NCI-H510A treated with DMSO at 0.1 percent for 48 hours (cell line): ENCODE results near the gene NPTX2.

ENCODE experiments used
- DNase-seq: peaks from one replicate; lab custom pipeline; 2025; lab: John Stamatoyannopoulos, UW

Gene NPTX2

GRCh38 chr7:98655611-98656010 lies 38.5 kb downstream of the NPTX2 start:
- no peak for DNase-seq

DNA sequence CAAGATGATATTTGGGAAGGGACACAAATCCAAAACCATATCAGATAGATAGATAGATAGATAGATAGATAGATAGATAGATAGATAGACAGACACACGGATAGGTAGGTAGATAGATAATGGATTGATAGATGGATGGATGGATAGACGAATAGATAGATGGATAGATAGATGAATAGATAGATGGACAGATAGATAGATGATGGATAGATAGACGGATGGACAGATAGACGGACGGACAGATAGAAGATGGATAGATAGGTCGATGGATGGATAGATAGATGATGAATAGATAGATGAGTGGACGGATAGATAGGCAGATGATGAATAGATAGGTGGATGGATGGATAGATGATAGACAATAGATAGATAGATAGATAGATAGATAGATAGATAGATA lies 39.8 kb downstream of the NPTX2 start:
- DNase-seq, result no peak

GRCh38 chr7:98657736-98658135 lies 40.7 kb downstream of the NPTX2 start:
- DNase-seq, result no peak

DNA sequence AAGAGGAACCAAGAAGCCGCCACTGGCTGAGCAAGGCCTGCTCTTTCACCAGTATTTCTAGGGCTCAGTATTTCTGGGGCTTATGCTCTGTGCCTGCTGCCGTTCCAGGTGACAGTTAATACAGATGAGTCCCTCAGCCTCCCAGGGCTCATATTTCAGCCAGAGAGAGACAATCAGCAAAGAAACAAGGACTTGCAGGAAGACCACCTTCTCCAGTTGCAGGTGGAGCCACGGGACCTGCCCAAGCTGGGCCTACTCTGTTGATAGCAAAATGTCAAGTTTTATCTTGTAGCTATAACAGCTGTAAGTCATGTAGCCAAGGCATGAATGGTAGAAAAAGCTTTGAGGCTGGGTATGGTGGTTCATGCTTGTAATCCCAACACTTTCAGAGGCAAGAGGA lies 42.7 kb downstream of the NPTX2 start:
- no peak for DNase-seq

- no peak for DNase-seq
These were observed 44.5 kb downstream of the NPTX2 start for GRCh38 chr7:98661607-98662006.

DNA sequence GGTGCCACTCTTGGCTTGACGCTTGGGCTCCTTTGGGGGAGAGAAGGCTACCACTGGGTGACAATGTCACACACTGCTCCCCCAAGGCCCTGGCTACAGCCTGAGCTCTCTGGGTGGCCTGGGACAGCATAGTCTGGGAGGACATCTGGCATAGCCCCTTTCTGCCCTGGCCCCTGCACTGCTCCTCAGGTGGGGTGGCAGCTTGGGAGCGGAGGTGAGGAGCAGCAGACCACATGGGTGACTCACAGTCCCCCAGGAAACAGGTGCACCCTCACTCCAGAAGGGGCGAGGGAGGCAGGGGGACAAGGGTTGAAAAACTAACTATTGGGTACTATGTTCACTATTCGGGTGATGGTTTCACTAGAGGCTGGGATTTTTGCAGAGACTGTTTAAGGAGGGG lies 45.2 kb downstream of the NPTX2 start:
- DNase-seq, result no peak

DNA sequence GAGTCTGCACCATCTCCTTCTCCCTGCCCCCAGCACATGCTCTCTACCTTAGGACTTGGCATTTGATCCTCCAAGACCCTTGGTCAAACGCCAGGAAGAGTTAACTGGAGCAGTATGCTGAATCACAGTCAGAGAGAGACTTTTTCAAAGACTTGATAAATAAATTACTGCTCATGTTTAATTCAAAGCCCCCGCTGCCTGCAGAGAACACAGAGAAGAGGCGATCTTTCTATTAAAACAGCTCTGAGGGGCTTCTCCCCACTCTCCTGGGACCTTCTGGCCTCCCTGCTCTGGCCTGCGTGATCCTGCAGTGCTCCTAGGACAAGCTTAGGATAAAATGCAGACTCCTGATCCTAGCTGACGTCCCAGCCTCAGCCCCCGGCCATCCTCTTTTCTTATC lies 47.8 kb downstream of the NPTX2 start:
- DNase-seq, result no peak

GRCh38 chr7:98668255-98668654 lies 51.2 kb downstream of the NPTX2 start:
- DNase-seq, result peak; percentile 12

- no peak for DNase-seq
These were observed 52.4 kb downstream of the NPTX2 start for GRCh38 chr7:98669329-98670000.

GRCh38 chr7:98670186-98670585 lies 53.1 kb downstream of the NPTX2 start:
- DNase-seq, result no peak

GRCh38 chr7:98671733-98672331 lies 54.7 kb downstream of the NPTX2 start:
- no peak for DNase-seq

DNA sequence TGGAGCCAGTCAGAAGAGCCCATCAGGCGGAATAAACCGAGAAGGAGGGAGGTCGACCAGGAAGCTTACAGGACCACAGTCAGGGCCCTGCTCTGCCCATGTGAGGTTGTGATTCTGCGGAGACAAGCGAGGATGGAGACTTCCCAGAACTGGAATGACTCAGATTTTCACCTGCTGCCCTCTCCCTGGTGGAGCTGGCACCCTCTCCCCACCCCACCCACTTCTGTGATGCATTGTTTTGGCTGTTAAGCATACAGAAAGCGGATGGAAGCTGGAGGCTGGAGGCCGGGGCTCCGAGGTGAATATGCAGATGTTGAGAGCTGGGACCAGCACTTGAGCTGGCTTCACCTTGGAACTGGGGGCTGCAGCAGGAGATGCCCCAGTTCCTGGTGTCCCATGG lies 57.4 kb downstream of the NPTX2 start:
- DNase-seq, result no peak

DNA sequence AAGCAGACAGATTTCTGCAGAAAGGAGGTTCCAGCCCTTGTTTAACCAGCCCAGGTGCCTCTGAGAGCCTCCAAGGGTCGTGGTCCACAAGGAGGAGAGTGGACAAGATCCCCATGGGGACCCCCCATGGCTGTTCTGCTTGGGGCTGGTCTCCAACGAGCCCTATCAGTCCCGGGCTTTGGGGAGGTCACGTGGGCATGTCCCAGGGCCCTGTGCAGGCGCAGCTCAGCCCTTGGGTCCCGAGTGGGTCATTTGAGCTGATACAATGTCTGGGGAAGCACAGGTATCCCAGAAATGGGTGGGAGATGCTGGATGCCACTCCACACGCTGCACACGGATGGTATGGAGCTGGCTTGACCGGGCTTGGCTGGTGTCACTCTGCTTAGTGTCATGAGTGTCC lies 57.8 kb downstream of the NPTX2 start:
- DNase-seq, result no peak

GRCh38 chr7:98678215-98678614 lies 61.1 kb downstream of the NPTX2 start:
- DNase-seq, result no peak
